Mesendoderm (in vitro differentiated cells): Measurements from ENCODE around the gene TMEM9.

Source experiments
- DNase-seq: peaks from one replicate; pipeline ENCODE4 v3.0.0; 2013
- H2AK5ac ChIP-seq: 2 replicates; pipeline ENCODE4 v1.6.1; 2013; ENCODE audit warnings: low read length, inconsistent platforms
- H2BK120ac ChIP-seq: 2 replicates; pipeline ENCODE4 v1.6.1; 2013; ENCODE audit warnings: low read depth, mild to moderate bottlenecking, low read length, moderate library complexity, mixed read lengths
- H2BK15ac ChIP-seq: replicated peaks from 2 replicates; pipeline ENCODE4 v1.6.1; 2013; ENCODE audit warnings: low read depth, mild to moderate bottlenecking, moderate library complexity
- H2BK5ac ChIP-seq: 2 replicates; pipeline ENCODE4 v1.6.1; 2013; ENCODE audit warnings: low read length, inconsistent platforms
- H3K18ac ChIP-seq: 2 replicates; pipeline ENCODE4 v1.6.1; 2013; ENCODE audit warnings: mild to moderate bottlenecking, low read length, mixed read lengths
- H3K23ac ChIP-seq: one replicate; pipeline ENCODE4 v1.6.1; 2013; ENCODE audit warnings: low read length
- H3K27ac ChIP-seq: 2 replicates; pipeline ENCODE4 v1.5.1; 2013; ENCODE audit warnings: low read depth, mild to moderate bottlenecking, inconsistent platforms, low read length, moderate library complexity
- H3K27me3 ChIP-seq: 2 replicates; pipeline ENCODE4 v1.6.1; 2013; ENCODE audit warnings: low read length, control low read depth, mild to moderate bottlenecking, inconsistent platforms; ENCODE audit not compliant: insufficient read depth, poor library complexity
- H3K36me3 ChIP-seq: 2 replicates; pipeline ENCODE4 v1.6.1; 2013; ENCODE audit warnings: low read length, inconsistent platforms; ENCODE audit not compliant: control insufficient read depth, insufficient read depth
- H3K4ac ChIP-seq: one replicate; pipeline ENCODE4 v1.6.1; 2013; ENCODE audit warnings: low read depth, mild to moderate bottlenecking, low read length, moderate library complexity
- H3K4me1 ChIP-seq: 2 replicates; pipeline ENCODE4 v1.6.1; 2013; ENCODE audit warnings: low read depth, low read length, inconsistent platforms; ENCODE audit not compliant: control insufficient read depth
- H3K4me2 ChIP-seq: 2 replicates; pipeline ENCODE4 v1.6.1; 2013; ENCODE audit warnings: low read length
- H3K4me3 ChIP-seq: 2 replicates; pipeline ENCODE4 v1.5.1; 2013; ENCODE audit warnings: mild to moderate bottlenecking, low read length
- H3K56ac ChIP-seq: one replicate; pipeline ENCODE4 v1.6.1; 2013; ENCODE audit warnings: low read length
- H3K79me1 ChIP-seq: 2 replicates; pipeline ENCODE4 v1.6.1; 2013; ENCODE audit warnings: low read length, inconsistent platforms
- H3K79me2 ChIP-seq: 2 replicates; pipeline ENCODE4 v1.6.1; 2013; ENCODE audit warnings: mild to moderate bottlenecking, low read length; ENCODE audit not compliant: control insufficient read depth, insufficient read depth
- H3K9ac ChIP-seq: 2 replicates; pipeline ENCODE4 v1.6.1; 2013; ENCODE audit warnings: low read length, inconsistent platforms
- H4K5ac ChIP-seq: one replicate; pipeline ENCODE4 v1.6.1; 2013; ENCODE audit warnings: low read length
- H4K8ac ChIP-seq: one replicate; pipeline ENCODE4 v1.6.1; 2013; ENCODE audit warnings: low read depth, mild to moderate bottlenecking, control low read depth, low read length, moderate library complexity
- WGBS: extraction: QIAGEN DNeasy Blood & Tissue Kit; methylation state at CpG from one replicate; pipeline ENCODE4 v1.1.7; 2013; ENCODE audit warnings: low lambda C conversion rate, missing lambda C conversion rate; ENCODE audit not compliant: insufficient coverage; ENCODE audit errors: extremely low coverage; 5-methylcytosine and 5-hydroxymethylcytosine counted together

Gene TMEM9

DNA sequence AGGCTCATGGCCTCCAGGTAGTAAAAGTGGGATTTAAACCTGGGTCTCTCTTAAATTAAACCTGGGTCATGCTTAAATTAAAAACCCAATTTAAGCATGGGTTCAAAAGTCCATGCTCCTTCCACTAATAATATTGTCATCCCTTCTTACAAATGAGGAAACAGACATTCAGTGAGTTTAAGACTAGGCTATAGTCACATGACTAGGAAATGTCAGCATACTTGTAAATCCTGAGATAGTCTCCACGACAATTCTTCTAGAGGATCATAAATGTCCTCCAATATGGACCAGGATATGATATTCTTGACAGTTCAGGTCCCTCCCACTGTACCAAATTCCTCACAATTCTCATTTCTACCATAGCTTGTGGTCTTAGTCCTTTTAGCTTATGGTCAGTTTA lies 25.9 kb upstream of the TMEM9 start:
- Histone ChIP-seq H3K36me3 (no peaks in the 10 kb centered on the region), H2BK120ac (no peak overlapping the region), H3K23ac (no peak overlapping the region), H3K56ac (no peak overlapping the region), H3K27me3 (no peaks in the 10 kb centered on the region), H3K4me1 (no peaks in the 10 kb centered on the region), H4K5ac (no peak overlapping the region), H3K79me2 (no peaks in the 10 kb centered on the region), H3K27ac (no peak overlapping the region), H3K79me1 (no peaks in the 10 kb centered on the region), H2AK5ac (no peak overlapping the region), H3K4ac (no peak overlapping the region), H3K4me2 (no peak overlapping the region), H2BK5ac (no peak overlapping the region), H2BK15ac (no peak overlapping the region), H4K8ac (no peak overlapping the region), H3K4me3 (no peak overlapping the region), H3K9ac (no peak overlapping the region), H3K18ac (no peak overlapping the region)
- no peak for DNase-seq
- no CpG with 5 or more reads among the region's 1 CpG for WGBS

DNA sequence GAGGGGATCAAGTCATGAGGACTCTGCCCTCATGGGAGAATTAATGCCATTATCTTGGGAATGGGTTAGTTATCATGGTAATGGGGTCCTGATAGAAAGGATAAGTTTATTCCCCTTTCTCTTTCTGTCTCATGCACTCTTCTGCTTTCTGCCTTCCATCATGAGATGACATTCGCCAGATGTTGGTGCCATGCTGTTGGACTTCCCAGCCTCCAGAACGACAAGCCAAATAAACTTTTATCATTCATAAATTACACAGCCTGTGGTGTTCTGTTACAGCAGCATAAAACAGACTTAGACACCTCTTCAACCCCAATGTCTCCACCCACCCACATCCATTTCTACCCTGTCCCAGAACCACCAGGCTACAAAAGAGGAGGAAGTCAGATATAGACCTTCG lies 24.4 kb upstream of the TMEM9 start:
- no peak for DNase-seq
- no peaks in the 10 kb centered on the region for H3K36me3 ChIP-seq
- no peak overlapping the region for H3K4me3 ChIP-seq
- H4K5ac ChIP-seq = no peak overlapping the region
- H3K4me2 ChIP-seq = no peak overlapping the region
- H2BK15ac ChIP-seq = no peak overlapping the region
- no peak overlapping the region for H3K18ac ChIP-seq
- H2BK5ac ChIP-seq = no peak overlapping the region
- no peak overlapping the region for H4K8ac ChIP-seq
- no peak overlapping the region for H3K27ac ChIP-seq
- H3K4ac ChIP-seq = no peak overlapping the region
- no peaks in the 10 kb centered on the region for H3K27me3 ChIP-seq
- no peaks in the 10 kb centered on the region for H3K79me1 ChIP-seq
- H3K9ac ChIP-seq = no peak overlapping the region
- no peak overlapping the region for H2AK5ac ChIP-seq
- no peak overlapping the region for H3K56ac ChIP-seq
- H3K4me1 ChIP-seq = no peaks in the 10 kb centered on the region
- no peak overlapping the region for H3K23ac ChIP-seq
- no peak overlapping the region for H2BK120ac ChIP-seq
- no peaks in the 10 kb centered on the region for H3K79me2 ChIP-seq
- no CpG with 5 or more reads among the region's 3 CpGs for WGBS

DNA sequence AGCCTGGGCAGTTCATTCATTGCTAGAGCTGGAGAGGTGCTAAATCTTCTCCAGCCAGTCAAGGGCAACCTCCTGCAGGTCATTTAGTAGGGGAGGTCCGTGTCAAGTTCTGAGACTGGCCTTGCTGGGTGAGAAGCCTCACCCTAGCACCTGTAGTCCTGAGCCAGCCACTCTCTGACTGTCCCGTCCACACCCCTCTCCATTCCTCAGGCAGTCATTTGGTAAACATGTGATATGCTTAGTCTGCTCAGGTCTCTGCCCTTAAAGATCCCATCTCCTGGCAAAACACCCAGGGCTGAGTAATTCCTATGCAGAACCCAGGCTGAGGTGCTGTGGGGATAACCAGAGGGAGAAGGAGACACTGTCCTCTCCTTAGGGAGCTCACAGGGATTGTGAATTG lies 22.7 kb upstream of the TMEM9 start:
- Histone ChIP-seq H2BK120ac (no peak overlapping the region), H4K8ac (no peak overlapping the region), H3K4ac (no peak overlapping the region), H2BK15ac (no peak overlapping the region), H3K4me1 (no peaks in the 10 kb centered on the region), H3K79me2 (no peaks in the 10 kb centered on the region), H3K27ac (no peak overlapping the region), H3K18ac (no peak overlapping the region), H2BK5ac (no peak overlapping the region), H2AK5ac (no peak overlapping the region), H3K56ac (no peak overlapping the region), H3K36me3 (no peaks in the 10 kb centered on the region), H3K4me2 (no peak overlapping the region), H4K5ac (no peak overlapping the region), H3K4me3 (no peak overlapping the region), H3K9ac (no peak overlapping the region), H3K27me3 (no peaks in the 10 kb centered on the region), H3K23ac (no peak overlapping the region), H3K79me1 (no peaks in the 10 kb centered on the region)
- DNase-seq = no peak
- WGBS = no CpG with 5 or more reads among the region's 2 CpGs

DNA sequence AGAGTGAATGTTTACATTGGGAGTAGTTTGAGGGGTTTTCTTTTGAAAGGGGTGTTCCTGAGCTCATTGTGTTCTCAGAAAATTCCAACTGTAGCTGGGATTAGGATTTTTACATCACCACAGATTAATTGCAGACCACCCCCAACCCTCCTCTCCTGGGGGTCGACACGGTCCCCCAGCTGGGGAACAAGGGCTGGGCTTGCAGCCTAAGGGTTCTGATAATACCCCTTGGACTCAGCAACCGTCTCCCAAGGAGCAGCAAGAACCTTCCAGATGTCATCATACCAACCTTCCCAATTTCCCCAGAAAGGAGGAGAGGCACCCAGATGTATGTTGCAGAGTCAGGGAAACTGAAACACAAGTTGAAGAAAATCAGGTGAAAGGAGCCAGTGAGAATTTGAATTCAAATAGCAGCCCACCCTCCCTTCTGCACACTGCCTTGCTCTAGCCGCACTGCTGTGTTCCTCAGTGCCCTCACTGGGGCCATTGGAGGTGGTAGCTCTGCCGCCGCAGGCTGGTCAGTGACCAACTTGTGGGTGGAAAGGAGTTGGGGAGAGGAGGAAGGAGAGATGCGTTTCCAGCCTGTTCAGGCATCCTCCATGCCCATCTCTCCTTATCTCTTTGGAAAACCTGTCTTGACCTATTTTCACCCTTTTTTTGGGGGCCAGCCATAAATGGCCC lies 21.7 kb upstream of the TMEM9 start:
- DNase-seq = no peak
- Histone ChIP-seq H3K9ac (no peak overlapping the region), H2BK15ac (no peak overlapping the region), H3K79me2 (no peaks in the 10 kb centered on the region), H3K36me3 (no peaks in the 10 kb centered on the region), H3K4me3 (no peak overlapping the region), H3K56ac (no peak overlapping the region), H4K5ac (no peak overlapping the region), H3K27ac (no peak overlapping the region), H2BK5ac (no peak overlapping the region), H2AK5ac (no peak overlapping the region), H3K4ac (no peak overlapping the region), H3K4me2 (no peak overlapping the region), H3K4me1 (no peaks in the 10 kb centered on the region), H3K18ac (no peak overlapping the region), H4K8ac (no peak overlapping the region), H3K27me3 (no peaks in the 10 kb centered on the region), H3K23ac (no peak overlapping the region), H3K79me1 (no peaks in the 10 kb centered on the region), H2BK120ac (no peak overlapping the region)
- WGBS = no CpG with 5 or more reads among the region's 7 CpGs

DNA sequence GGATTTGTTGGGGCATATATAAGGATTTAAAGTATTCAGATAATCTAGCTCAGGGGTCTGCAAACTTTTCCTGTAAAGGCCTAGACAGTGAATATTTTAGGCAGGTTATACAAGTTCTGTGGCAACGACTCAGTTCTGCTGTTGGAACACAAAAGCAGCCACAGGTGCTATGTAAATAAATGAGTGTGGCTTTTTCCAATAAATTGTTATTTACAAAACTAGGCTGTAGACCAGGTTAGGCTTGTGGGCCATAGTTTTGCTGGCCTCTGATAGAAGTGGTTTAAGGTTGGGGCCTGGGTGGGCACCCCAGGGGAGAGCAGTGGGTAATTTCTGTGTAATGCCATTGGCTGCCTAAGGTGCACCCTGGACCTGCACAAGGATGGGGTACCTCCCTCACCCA lies 19.5 kb upstream of the TMEM9 start:
- Histone ChIP-seq H3K4me2 (no peak overlapping the region), H4K5ac (no peak overlapping the region), H3K18ac (no peak overlapping the region), H4K8ac (no peak overlapping the region), H3K23ac (no peak overlapping the region), H3K9ac (no peak overlapping the region), H2BK120ac (no peak overlapping the region), H3K36me3 (no peaks in the 10 kb centered on the region), H3K27me3 (no peaks in the 10 kb centered on the region), H3K4me1 (peaks cover 2% of the 10 kb centered on the region), H2BK15ac (no peak overlapping the region), H3K27ac (no peak overlapping the region), H2BK5ac (no peak overlapping the region), H3K79me1 (no peaks in the 10 kb centered on the region), H3K4ac (no peak overlapping the region), H2AK5ac (no peak overlapping the region), H3K79me2 (no peaks in the 10 kb centered on the region), H3K56ac (no peak overlapping the region), H3K4me3 (no peak overlapping the region)
- WGBS = no CpG with 5 or more reads among the region's 1 CpG
- DNase-seq = no peak

DNA sequence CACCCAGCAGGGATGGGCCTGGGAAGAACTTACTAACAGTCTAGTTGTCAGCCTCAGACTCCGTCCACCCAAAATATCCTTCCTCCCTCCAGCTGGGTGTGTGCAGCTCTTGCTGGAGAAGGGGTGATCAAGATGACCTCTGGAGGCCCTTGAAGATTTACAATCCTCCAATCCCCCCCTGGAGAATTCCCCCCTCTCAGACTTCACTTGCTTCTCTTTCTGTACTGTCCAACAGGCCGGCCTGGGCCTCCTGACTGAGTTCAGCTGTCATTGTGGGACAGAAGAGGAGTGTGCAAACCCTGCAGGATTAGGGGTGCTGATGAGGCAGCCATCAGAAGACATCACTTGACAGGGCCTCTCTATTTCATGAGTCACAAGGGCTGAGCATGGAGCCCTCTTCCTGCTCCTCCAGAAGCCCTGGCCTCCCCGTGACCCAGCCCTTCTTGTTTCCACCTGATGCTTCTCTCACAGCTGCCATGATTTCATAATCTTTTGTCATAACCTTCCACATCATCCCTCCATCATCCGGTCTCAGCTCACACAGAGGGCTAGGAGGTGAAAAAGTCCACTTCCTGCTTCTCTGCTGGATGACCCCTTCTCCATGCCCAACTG lies 18.8 kb upstream of the TMEM9 start:
- Histone ChIP-seq H3K9ac (no peak overlapping the region), H2BK5ac (no peak overlapping the region), H3K79me2 (no peaks in the 10 kb centered on the region), H3K36me3 (no peaks in the 10 kb centered on the region), H4K8ac (no peak overlapping the region), H2BK120ac (no peak overlapping the region), H3K23ac (no peak overlapping the region), H3K27ac (no peak overlapping the region), H3K4me2 (no peak overlapping the region), H3K56ac (no peak overlapping the region), H3K27me3 (no peaks in the 10 kb centered on the region), H3K4me1 (peaks cover 2% of the 10 kb centered on the region), H2BK15ac (no peak overlapping the region), H3K4ac (no peak overlapping the region), H2AK5ac (no peak overlapping the region), H3K18ac (no peak overlapping the region), H3K79me1 (no peaks in the 10 kb centered on the region), H4K5ac (no peak overlapping the region), H3K4me3 (no peak overlapping the region)
- DNase-seq = no peak
- WGBS = no CpG with 5 or more reads among the region's 4 CpGs
